HG03460 (cell line): ENCODE data around the gene FRG2B.
A peak's percentile ranks its signal among the peaks of the same experiment; 100 is the strongest.
"Not testable (repeated sequence)": the region's sequence is repeated elsewhere in the genome, so short reads cannot be mapped to it uniquely, and the experiment has no call there.

Source experiments
- ATAC-seq: cut with Tn5 transposase; IDR thresholded peaks from one replicate; pipeline ENCODE4 v1.9.1; 2021; ENCODE audit not compliant: unreplicated experiment

The FRG2B gene

DNA sequence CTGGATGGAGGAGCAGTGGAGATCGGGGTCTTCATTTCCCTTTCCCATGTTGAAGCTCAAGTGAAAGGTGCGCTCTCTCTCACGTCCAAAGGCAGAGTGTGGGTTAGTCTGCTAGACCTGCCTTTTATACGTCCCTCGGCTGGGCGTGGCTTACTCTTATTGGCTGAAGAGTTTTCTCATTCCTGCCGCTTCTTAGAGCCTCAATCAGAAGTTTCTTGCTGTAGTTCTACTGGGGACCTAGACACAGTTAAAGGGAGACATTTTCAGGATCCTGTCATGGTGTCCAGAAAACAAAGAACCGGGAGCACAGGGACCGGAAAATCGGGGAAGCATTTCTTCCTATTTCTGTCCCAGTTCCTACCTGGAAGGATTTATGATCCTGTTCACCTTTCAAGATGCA lies at the start of gene FRG2B:
Gene FRG2B (minus strand): TSS at position 101 of the 400 bp plus-strand sequence. CDS start 53 bp downstream, at position 48.
- ATAC-seq: not testable (repeated sequence)

DNA sequence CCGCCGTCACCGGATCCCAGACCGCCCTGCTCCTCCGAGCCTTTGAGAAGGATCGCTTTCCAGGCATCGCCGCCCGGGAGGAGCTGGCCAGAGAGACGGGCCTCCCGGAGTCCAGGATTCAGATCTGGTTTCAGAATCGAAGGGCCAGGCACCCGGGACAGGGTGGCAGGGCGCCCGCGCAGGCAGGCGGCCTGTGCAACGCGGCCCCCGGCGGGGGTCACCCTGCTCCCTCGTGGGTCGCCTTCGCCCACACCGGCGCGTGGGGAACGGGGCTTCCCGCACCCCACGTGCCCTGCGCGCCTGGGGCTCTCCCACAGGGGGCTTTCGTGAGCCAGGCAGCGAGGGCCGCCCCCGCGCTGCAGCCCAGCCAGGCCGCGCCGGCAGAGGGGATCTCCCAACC lies 40.9 kb upstream of the FRG2B start:
- not testable (repeated sequence) for ATAC-seq

DNA sequence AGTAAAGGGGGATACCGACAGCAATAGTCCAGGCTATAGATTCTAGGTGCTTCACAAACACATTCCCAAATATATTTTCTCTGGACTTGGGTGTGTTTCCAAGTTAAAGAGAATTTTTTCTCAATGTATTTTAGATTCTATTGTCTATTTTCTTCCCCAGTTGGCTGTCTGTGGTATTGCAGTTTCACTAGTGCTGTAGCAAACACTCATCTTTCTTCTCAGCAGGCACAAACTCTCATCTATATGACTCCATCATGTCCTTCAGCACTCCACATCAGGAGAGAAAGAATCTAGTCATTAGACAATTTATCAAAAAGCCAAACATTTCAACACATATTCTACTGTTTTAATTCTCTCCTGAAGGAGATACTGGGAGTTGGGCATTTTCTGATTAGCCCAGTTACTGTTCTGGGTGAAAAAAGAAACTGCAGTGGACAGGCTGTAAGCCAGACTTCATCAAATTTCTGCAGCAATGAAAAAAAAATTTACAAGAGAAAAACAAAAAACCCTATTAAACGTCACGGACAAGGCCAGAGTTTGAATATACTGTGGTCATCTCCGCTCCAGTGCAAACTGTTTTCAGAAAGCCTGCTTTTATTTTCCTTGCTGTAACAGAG lies 37.1 kb upstream of the FRG2B start:
- ATAC-seq: not testable (repeated sequence)

DNA sequence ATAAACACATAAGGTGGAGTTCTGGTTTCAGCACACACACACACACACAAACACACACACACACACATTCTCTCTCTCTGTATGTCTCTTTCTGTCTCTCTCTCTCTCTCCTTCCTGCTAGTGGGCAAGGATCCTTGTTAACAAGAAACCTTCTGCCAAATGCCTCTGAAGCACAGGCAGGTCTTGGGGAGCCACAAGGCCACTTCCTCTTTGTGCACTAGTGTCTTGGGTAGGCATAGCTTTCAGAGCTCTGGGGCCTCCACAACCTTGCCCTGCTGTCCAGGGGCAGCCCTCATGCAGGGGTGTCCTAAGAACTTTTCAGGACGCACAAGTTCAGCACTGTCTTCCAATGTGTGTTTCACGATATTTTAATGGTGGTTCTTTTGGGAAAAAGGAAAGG lies 34.5 kb upstream of the FRG2B start:
- not testable (repeated sequence) for ATAC-seq

DNA sequence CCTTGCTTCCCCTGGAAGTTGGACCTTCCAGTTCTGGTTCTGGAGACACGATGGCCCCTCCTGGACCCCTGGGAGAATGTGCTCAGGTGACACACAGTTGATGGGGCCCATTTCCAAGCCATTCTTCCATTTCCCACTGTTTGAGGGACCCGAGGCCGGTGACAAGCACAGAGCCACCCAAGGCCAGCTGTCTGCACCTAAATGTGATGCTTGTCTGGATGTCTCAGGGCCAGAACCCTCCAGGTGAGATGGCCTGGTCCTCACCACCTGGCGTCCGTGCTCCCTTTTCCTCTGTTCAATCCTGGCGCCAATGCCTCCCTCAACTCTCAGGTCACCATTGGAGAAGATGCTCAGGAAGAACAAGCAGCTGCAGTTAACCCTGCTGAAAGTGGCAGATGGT lies 33.9 kb upstream of the FRG2B start:
- ATAC-seq: not testable (repeated sequence)

DNA sequence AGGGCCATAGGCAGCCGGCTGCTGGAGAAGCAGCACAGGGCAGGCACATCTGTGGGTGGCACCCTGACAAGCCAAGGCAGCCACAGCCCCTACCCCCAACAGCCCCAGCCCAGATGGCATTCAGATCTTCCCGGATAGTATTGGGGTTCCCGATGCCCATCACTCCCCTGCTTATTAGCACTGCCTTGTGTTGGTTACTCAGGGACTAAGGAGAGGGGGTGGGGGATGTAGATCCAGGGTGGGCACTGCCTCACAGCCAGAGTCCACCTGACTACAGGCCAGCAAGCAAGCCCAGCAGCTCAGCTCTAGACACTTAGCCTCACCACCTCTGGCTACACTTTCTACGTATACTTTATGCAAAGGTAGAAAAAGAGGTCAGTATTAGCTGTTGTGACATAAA lies 30.7 kb upstream of the FRG2B start:
- ATAC-seq: not testable (repeated sequence)

DNA sequence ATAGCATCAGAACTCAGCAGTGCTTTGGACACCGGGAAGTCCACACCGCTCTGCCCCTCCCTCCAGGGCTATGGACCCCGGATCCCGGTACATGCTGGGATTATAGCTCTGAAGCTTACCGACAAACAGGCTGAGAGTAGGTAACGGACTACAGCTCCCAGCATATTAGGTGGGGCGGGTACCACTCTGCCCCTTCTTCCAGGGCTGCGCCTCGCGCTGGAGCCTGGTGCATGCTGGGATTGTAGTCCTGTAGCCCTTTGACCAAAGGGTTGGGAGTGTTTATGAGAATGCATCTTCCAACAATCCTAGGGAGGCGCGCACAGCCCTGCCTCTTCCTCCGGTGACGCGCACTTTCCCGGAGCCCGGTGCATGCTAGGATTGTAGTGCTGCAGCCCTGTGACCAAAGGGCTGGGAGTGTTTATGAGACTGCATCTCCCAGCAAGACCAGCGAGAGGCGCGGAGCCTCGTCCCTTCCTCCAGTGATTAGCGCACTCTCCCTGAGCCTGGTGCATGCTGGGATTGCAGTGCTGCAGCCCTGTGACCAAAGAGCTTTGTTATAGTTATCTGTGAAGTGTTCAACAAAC lies 22.4 kb upstream of the FRG2B start:
- ATAC-seq: not testable (repeated sequence)

DNA sequence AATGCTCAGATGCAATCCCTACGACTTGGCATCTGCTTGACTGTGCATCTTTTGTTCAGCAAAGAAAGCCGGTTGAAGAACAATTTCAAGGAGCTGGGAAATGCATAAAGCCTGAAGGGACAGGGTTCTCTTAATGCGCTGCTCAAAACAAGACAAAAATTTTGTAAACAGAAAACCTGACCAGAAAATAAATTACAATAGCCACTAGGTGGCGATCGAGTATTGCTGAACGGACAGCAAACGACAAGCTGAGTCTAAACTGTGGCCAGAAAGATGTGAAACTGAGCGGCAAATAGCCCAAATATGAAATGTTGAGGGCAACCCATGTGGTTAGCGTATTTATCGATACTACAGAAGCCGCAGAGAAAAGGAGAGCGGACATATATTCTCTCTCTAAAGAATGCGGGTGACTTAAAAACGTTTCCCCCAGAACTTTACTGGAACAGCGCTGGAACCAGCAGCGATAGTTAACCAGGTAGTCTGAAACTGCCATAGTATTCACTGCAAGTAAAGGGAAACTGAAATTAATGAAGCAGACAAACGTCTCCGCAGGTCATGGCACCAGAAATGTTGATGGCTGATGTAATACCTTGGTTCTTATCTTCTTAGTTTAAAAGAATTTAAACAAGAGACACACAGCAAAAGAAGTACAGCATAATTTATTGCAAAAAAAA lies 20.6 kb upstream of the FRG2B start:
- ATAC-seq: peak; percentile 88

DNA sequence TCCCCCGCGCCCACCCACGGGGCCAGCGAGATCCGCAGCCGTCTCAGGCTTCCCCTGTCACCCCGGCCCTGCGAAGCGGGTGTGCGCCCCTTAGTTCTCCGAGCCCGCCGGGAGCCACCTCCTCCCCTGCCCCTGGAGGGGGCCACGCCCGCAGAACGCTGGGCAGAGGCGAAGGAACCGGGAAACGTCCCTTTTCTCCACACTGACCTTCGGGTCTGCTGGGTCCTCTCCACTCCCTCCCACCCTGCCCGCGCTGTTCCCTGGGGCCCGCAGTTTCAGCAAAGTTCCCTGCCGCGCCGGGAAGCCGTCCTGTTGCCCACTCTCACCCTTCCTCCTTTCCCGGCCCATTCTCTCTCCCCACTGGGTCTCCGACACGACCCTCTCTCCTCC lies 11.2 kb upstream of the FRG2B start:
- ATAC-seq: not testable (repeated sequence)

DNA sequence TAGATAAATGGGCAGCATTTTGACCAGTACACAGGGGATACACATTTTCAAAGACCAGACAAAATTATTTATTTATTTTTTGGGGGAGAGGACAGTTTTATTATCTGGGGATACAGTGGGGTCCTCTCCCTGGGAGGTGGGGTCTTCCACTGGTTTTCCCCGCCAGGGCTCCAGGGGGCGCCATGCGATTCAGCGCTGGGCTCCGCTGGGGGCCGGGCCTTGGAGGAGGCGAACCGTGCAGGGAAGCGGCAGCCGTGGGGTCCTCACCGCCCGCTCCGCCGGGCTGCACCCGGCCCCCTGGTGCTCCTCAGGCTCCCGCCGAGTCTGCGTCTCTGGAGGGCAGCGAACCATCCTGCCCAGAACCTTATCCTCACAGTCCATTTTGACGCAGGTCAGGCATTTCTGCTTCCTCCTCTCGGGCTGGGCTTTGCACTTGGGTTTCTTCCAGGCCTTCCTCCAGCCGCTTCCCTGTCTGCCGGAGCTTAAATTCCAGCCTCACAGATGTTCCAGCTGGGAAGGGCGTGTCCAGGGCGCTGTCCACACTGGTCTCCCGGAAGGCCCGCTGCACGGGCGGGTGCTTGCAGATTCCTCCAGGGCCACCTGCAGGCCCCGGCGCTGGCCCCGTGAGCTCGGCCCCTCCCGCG lies 10.7 kb upstream of the FRG2B start:
- not testable (repeated sequence) for ATAC-seq

DNA sequence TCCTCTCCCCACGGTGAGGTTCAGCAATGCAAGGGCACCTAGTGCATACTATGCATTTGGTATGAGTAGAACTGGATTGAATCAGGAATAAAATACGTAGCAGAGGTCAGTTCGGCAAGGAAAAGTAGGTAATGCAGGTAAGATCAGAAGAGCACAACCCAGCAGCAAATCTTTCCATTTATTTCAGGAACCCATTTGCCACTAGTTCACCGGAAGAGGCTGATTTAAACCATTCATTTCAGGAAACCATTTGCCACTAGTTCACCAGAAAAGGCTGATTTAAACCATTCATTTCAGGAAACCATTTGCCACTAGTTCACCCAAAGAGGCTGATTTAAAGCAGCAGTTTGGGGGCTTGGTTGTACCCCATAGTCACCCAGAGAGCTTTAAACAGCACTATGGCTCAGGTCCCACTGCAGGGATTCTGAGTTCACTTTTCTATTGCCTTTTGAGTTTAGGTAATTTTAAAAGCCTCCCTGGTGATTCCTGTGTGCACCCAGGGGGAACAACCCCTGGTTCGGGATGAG lies 4.2 kb upstream of the FRG2B start:
- ATAC-seq: not testable (repeated sequence)

DNA sequence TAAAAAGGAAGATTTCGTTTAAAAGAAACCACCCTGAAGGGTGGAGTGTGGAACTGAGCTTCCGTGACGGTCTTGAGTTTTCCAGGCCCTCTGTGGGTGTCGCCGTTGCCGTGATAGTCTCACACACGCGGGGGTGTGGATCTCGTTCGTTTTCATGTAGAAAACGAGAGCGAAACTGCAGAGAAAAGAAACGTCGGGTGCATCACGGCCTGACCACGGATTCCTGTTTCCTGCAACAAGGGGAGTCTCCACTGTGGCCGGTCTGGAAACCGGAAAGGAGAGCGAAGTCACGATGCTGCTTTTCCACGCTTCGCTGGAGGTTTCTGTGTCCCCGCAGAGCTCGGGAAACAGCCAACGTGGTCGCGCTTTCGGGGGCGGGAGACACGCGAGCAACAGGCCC lies 4.1 kb downstream of the FRG2B start:
- ATAC-seq: not testable (repeated sequence)

DNA sequence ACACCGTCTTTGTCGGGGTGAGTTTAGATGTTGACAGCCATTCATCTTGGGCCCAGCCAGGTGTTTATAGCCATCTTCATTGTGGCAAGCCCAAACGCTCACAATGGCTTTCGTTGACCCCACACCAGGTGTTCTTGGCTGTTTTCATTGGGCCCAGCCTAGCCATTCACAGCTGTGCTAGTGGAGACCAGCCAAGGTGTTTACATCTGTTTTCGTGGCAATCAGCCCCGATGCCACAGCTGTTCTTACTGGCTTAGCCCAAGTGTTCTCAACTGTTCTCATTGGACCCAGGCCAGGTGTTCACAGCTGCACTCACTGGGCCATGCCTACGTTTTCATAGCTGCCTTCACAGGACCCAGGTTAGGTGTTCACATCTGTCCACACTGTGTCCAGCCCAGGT lies 7.7 kb downstream of the FRG2B start:
- ATAC-seq: no peak

DNA sequence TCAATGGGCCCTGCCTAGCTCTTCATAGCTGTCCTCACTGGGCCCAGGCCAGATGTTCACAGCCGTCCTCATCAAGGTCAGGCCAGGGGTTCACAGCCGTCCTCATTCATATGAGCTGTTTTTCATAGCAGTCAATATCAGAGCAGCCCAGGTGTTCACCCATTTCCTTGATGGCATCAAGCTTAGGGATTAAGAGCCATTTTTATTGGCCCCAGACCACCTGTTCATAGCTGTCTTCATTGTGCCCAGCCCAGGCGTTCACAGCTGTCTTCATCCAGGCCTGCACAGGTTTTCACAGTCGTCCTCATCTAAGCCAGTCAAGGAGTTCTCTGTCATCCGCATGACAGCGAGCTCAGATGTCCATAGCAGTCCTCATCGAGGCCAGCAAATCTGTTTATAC lies 9.4 kb downstream of the FRG2B start:
- no peak for ATAC-seq

DNA sequence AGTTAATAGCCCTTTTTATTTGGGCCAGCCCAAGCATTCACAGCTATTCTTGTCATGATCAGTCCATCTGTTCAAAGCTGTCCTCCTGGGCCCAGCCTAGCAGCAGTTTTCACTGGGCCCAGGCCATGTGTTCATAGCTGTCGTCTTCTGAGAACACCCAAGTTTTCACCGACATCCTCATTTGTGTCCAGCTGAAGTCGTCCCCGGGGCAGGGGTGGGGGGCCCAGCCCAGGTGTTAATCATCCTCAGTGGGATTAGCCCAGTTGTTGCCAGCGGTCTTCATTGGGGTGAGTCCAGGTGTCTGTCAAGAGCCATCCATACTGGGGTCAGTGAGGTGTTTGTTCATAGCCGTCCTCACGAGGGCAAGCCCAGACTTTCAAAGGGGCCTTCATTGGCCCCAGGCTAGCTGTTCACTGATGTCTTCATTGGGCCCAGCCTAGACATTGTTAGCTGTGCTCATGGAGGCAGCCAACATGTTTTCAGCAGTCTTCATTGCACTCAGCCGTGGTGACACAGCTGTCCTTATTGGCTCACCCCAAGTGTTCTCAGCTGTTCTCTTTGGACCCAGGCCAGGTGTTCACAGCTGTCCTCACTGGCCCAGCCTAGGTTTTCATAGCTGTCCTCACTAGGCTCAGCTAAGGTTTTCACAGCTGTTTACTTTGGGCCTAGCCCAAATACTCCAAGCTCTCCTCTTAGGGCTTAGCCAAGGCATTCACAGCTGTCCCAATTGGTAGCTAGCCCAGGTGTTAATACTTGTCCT lies 10.0 kb downstream of the FRG2B start:
- no peak for ATAC-seq

DNA sequence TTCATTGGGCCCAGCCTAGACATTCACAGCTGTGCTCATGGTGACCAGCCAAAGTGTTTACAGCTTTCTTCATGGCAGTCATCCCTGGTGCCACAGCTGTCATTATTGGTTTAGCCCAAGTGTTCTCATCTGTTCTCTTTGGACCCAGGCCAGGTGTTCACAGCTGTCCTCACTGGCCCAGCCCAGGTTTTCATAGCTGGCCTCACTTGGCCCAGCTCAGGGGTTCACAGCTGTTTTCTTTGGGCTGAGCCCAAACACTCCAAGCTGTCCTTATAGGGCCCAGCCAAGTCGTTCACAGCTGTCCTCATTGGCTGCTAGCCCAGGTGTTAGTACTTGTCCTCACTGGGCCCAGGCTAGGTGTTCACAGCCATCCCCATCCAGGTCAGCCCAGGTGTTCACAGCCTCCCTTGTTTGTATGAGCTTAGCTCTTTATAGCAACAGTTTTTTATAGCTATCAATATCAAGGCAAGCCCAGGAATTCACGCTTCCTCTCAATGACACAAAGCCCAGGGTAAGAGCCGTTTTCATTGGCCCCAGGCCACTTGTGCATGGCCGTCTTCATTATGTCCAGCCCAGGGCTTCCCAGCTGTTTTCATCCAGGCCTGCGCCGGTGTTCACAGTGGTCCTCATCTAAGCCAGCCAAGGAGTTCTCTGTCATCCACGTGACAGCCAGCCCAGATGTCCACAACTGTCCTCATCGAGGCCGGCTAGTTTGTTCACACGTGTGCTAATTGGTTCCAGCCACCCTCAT lies 11.6 kb downstream of the FRG2B start:
- ATAC-seq: no peak

DNA sequence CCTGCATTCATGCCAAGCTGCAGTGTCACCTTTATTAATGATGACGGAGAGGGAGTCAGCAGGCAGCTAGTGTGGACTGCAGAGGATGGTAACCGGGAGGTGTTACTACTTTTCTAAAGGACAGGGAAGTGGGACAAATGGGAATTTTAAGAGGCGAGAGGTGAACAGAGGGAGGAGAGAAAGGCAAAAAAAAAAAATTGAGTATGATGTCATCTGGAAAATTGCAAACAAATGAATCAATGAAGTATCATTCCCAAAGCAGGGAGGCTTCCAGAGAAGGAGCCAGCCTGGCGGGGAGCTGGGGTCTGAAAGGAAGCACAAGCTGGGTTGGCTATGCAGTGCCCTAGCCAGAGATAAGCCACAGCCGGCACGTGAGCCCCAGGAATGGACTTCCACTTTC lies 12.9 kb downstream of the FRG2B start:
- no peak for ATAC-seq

DNA sequence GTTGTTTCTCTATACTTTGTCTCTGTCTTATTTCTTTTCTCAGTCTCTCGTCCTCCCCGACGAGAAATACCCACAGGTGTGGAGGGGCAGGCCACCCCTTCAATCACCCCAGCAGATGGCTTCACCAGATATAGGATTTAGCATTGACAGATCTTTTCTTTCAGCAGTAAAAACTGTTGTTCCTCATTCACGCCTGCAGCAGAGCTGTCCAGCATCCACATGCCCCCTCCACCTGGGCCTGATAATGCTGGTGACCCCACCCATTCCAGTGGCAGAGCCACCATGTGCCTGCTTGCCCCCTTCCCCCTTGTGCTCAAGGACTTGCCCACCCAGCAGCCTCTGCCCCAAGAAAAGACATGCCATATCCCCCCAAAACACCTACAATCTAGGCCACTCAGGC lies 15.5 kb downstream of the FRG2B start:
- no peak for ATAC-seq

DNA sequence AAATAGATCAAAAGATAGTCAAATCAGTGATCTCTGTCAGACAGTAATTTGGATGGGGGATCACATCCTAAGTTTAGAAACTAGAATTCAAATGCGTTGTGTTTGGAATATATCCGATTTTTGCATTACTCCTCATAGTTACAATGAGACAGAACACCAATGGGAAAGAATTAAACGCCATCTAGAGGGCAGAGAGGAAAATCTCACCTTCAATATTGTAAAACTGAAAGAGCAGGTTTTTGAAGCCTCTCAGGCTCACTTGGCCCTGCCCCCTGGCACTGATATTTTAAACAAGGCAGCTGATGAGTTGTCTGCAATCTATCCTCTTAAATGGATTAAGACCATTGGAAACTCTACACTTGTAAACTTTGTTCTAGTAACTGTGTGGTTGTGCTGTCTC lies 17.7 kb downstream of the FRG2B start:
- ATAC-seq: no peak

DNA sequence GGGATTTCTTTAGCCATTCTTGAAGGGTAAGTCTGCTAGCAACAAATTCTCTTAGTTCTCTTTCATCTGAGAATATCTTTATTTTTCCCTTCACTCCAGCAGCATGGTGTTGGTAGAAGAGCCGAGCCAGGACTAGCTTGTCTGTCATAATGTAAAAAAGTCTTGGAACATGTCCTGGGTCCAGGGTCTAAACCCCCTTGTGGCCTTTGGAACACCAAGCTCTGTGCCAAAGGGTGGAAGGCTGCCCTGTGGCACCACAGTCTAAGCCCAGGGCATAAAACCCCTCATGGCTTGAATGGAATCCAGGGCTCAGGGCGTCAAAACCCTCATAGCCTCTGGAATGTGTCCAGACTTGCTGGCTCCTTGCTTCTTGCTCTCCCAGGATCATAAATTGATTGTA lies 23.2 kb downstream of the FRG2B start:
- ATAC-seq: not testable (repeated sequence)
